Kidney epithelial cell (primary cell): ENCODE results near the gene FA2H. TPM values are rescaled to one million over a fixed set of nuclear protein-coding genes. Genes with fewer than 3 reads are reported as not detected.
"Not testable (repeated sequence)": the region's sequence is repeated elsewhere in the genome, so short reads cannot be mapped to it uniquely, and the experiment has no call there.

Source experiments
- DNase-seq: peaks from one replicate; pipeline ENCODE4 v3.0.0-alpha.2; 2010; ENCODE audit warnings: low read depth
- H3K27me3 ChIP-seq: 2 replicates; pipeline ENCODE4 v1.6.0; 2011; ENCODE audit warnings: low read length; ENCODE audit not compliant: control insufficient read depth, insufficient read depth
- H3K36me3 ChIP-seq: 2 replicates; pipeline ENCODE4 v1.5.1; 2011; ENCODE audit warnings: low read length; ENCODE audit not compliant: control insufficient read depth, insufficient read depth
- H3K4me3 ChIP-seq: 2 replicates; pipeline ENCODE4 v1.5.1; 2011; ENCODE audit warnings: low read depth, mild to moderate bottlenecking, control low read depth, low read length
- total RNA-seq: library from RNA; depleted of rRNA; stranded (reverse); fragments of >200 nt; gene quantifications from 2 replicates; pipeline ENCODE4 v1.2.3, GENCODE V29; 2015
- TF ChIP-seq, protein P1 (sequence below): IDR thresholded peaks from 2 replicates; pipeline ENCODE4 v1.5.1; 2011; ENCODE audit warnings: mild to moderate bottlenecking, moderate library complexity, low read length, control low read depth, inconsistent platforms; ENCODE audit not compliant: insufficient read depth, poor library complexity, severe bottlenecking

The FA2H gene
- total RNA-seq, 1 donor from 2014 or later: 12.4 TPM

- H3K27me3 ChIP-seq: no peaks in the 10 kb centered on the region
- H3K4me3 ChIP-seq: no peak overlapping the region
- no peaks in the 10 kb centered on the region for H3K36me3 ChIP-seq
- TF ChIP-seq, protein P1, sequence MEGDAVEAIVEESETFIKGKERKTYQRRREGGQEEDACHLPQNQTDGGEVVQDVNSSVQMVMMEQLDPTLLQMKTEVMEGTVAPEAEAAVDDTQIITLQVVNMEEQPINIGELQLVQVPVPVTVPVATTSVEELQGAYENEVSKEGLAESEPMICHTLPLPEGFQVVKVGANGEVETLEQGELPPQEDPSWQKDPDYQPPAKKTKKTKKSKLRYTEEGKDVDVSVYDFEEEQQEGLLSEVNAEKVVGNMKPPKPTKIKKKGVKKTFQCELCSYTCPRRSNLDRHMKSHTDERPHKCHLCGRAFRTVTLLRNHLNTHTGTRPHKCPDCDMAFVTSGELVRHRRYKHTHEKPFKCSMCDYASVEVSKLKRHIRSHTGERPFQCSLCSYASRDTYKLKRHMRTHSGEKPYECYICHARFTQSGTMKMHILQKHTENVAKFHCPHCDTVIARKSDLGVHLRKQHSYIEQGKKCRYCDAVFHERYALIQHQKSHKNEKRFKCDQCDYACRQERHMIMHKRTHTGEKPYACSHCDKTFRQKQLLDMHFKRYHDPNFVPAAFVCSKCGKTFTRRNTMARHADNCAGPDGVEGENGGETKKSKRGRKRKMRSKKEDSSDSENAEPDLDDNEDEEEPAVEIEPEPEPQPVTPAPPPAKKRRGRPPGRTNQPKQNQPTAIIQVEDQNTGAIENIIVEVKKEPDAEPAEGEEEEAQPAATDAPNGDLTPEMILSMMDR: no peak
- DNase-seq: no peak
These were observed 7.9 kb downstream of the FA2H start for GRCh38 chr16:74766729-74767128.

- not testable (repeated sequence) for DNase-seq, H3K4me3 ChIP-seq, H3K36me3 ChIP-seq, H3K27me3 ChIP-seq
These were observed 10.4 kb downstream of the FA2H start for GRCh38 chr16:74764184-74764583.

GRCh38 chr16:74761665-74762064 is 13.0 kb downstream of the FA2H start:
- H3K4me3 ChIP-seq: no peak overlapping the region
- no peaks in the 10 kb centered on the region for H3K36me3 ChIP-seq
- DNase-seq: no peak
- no peaks in the 10 kb centered on the region for H3K27me3 ChIP-seq
- TF ChIP-seq, protein P1: no peak

DNA sequence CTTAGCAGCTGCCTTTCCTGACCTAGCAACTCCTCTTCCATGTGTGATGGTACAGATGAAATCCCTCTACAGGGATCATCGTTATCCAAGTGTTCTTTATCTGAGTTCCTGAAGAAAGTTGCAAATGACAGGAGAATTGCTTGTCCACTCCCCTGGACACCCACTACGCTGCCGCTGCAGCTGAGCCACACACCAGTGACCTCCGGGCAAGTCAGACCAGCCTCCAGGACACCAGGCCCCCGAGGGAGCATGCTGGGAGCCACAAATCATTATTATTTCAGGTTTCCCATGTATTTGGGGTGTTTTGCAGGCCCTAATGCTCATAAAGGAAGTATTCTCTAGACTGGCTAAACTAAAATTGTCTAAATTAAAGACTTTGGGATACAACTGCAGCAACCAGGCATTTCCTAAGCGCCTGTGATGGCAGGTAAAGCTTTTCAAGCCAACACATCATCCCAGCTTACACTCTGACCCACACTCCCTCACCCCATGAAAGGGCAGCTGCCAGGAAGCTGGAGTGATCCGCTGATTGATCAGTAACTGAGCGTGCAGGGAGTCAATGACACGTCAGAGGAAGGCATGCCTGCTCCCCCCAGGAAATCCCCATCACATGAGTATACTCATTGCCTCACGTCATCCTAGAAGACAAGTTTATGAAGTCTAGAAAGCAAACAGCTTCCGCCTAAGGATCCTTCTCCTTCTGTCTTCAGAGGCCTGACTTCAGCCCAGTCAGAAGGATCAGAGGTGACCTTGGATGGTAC is 14.4 kb downstream of the FA2H start:
- H3K4me3 ChIP-seq: no peak overlapping the region
- TF ChIP-seq, protein P1: no peak
- no peaks in the 10 kb centered on the region for H3K36me3 ChIP-seq
- peak; percentile 72 for DNase-seq
- no peaks in the 10 kb centered on the region for H3K27me3 ChIP-seq

- TF ChIP-seq, protein P1: no peak
- no peaks in the 10 kb centered on the region for H3K36me3 ChIP-seq
- no peaks in the 10 kb centered on the region for H3K27me3 ChIP-seq
- DNase-seq: no peak
- H3K4me3 ChIP-seq: no peak overlapping the region
These were observed 15.1 kb downstream of the FA2H start for GRCh38 chr16:74759564-74759963.

- Histone ChIP-seq H3K4me3 (no peak overlapping the region), H3K36me3 (no peaks in the 10 kb centered on the region), H3K27me3 (no peaks in the 10 kb centered on the region)
- TF ChIP-seq, protein P1: no peak
- no peak for DNase-seq
These were observed 15.8 kb downstream of the FA2H start for GRCh38 chr16:74758801-74759200.
